ENCODE data around the gene NUP35. TPM values are rescaled to one million over a fixed set of nuclear protein-coding genes. Genes with fewer than 3 reads are reported as not detected.

Gene NUP35
- polyA plus RNA-seq, 3 donors: 7.0 to 11.4 (median 9.5) TPM

GRCh38 chr2:183186766-183187165 lies 62.5 kb downstream of the NUP35 start:
- 91 to 97% (median 93%) methylated on average over 1 of the region's 1 CpG for WGBS, 3 donors
- no peak overlapping the region for H3K27ac ChIP-seq (ENCODE audit: low read depth, low read length)

DNA sequence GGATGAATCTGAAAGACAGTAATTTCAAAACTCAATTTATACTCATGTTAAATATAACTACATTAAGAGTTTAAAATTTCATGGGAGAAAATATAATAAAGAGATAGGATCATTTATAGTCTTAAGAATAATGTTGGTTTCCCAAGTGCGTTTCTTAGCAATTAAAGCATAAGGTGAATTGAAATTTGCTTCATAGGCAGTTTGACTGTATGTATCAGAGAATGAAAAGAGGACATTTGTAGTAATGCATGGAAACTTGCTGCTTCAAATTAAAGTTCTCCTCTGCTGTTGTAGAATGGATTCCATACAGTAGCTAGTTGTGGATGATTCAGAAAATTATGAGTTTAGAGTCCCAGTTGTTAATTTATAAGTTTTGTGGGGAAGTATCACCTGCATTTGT lies 68.1 kb downstream of the NUP35 start:
- no peak overlapping the region for H3K27ac ChIP-seq (ENCODE audit: low read depth, low read length)
- 92 to 98% (median 94%) methylated on average over 1 of the region's 1 CpG for WGBS, 3 donors

GRCh38 chr2:183193904-183194303 lies 69.7 kb downstream of the NUP35 start:
- WGBS, 3 donors: 87 to 96% (median 93%) methylated on average over 2 of the region's 2 CpGs
- no peak overlapping the region for H3K27ac ChIP-seq (ENCODE audit: low read depth, low read length)

- 96 to 97% (median 97%) methylated on average over 1 of the region's 1 CpG for WGBS, 3 donors
- H3K27ac ChIP-seq (ENCODE audit: low read depth, low read length): no peak overlapping the region
Observed at GRCh38 chr2:183195397-183195796, 71.2 kb downstream of the NUP35 start.

- H3K27ac ChIP-seq (ENCODE audit: low read depth, low read length): no peak overlapping the region
- 91 to 100% (median 95%) methylated on average over 1 of the region's 1 CpG for WGBS, 3 donors
Observed at GRCh38 chr2:183195998-183196409, 71.8 kb downstream of the NUP35 start.

- no peak overlapping the region for H3K27ac ChIP-seq (ENCODE audit: low read depth, low read length)
- 87 to 94% (median 91%) methylated on average over 1 of the region's 1 CpG for WGBS, 3 donors
Observed at GRCh38 chr2:183204397-183204796, 80.2 kb downstream of the NUP35 start.

- no peak overlapping the region for H3K27ac ChIP-seq (ENCODE audit: low read depth, low read length)
- WGBS, 3 donors: 80 to 89% (median 82%) methylated on average over 1 of the region's 1 CpG
Observed at GRCh38 chr2:183207110-183207509, 82.9 kb downstream of the NUP35 start.

DNA sequence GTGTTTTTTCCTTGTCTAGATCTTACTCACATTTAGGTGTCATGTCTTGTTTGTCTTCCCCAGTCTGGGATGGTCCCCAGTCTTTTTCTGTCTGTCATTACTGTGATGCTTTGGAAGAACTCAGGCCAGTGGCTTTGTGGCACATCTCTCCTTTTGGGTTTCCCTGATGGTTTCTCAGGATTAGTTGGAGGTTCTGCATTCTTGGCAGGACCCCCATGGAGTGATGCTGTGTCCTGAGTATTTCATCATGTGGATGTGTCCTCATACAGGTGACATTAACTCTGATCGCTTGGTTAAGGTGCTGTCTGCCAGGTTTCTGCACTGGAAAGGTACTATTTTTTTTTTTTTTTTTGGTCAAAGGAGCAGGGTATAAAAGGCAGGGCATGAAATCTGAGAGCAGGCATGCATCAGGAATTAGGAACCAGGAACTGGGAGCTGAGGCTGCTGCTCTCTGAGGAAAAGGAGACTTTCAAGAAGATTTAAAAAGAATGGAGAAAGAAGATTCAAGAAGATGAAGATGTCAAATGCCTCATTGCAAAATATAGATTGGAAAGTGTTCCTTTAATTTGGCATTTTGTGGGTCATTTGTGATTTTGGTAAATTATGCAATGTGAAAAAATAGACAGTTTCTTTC lies 85.3 kb downstream of the NUP35 start:
- H3K27ac ChIP-seq (ENCODE audit: low read depth, low read length): no peak overlapping the region
- WGBS, 3 donors: 95 to 100% (median 98%) methylated on average over 1 of the region's 1 CpG

Other genes with a start within 250 kb of the NUP35 start
- 10 to 100 TPM; 36.6 to 56.8 (median 41.5) TPM for gene NCKAP1, start 86.0 kb upstream of the NUP35 start, polyA plus RNA-seq
- gene DUSP19, start 45.7 kb upstream of the NUP35 start, polyA plus RNA-seq: under 1 TPM; 0.30 to 0.79 (median 0.77) TPM